ENCODE data around the gene CLRN3.

Gene CLRN3

GRCh38 chr10:127892743-127893142 lies at the start of gene CLRN3:
Gene CLRN3, minus strand, starts transcription at chr10:127892941. Its CDS starts 157 bp downstream, at chr10:127892784.
- no peak for DNase-seq

GRCh38 chr10:127940866-127941640 lies 48.3 kb upstream of the CLRN3 start:
- DNase-seq, result no peak

- DNase-seq, result no peak
These were observed 47.1 kb upstream of the CLRN3 start for GRCh38 chr10:127939786-127940330.

- no peak for DNase-seq
These were observed 45.2 kb upstream of the CLRN3 start for GRCh38 chr10:127937915-127938463.

- DNase-seq, result no peak
These were observed 44.3 kb upstream of the CLRN3 start for GRCh38 chr10:127937069-127937468.

- DNase-seq, result no peak
These were observed 42.4 kb upstream of the CLRN3 start for GRCh38 chr10:127935071-127935561.

- DNase-seq, result no peak
These were observed 41.6 kb upstream of the CLRN3 start for GRCh38 chr10:127934383-127934782.

GRCh38 chr10:127933271-127933670 lies 40.5 kb upstream of the CLRN3 start:
- DNase-seq, result no peak

- no peak for DNase-seq
These were observed 40.0 kb upstream of the CLRN3 start for GRCh38 chr10:127932521-127933270.

GRCh38 chr10:127928021-127928806 lies 35.5 kb upstream of the CLRN3 start:
- no peak for DNase-seq

GRCh38 chr10:127926455-127926854 lies 33.7 kb upstream of the CLRN3 start:
- peak in 1 of 2 donors; percentile 40 for DNase-seq

GRCh38 chr10:127925471-127926207 lies 32.9 kb upstream of the CLRN3 start:
- DNase-seq, result no peak

GRCh38 chr10:127923646-127924045 lies 30.9 kb upstream of the CLRN3 start:
- no peak for DNase-seq

- no peak for DNase-seq
These were observed 30.1 kb upstream of the CLRN3 start for GRCh38 chr10:127922675-127923366.

- no peak for DNase-seq
These were observed 29.5 kb upstream of the CLRN3 start for GRCh38 chr10:127922206-127922605.

- DNase-seq, result peak in 1 of 2 donors; percentile 13
These were observed 29.0 kb upstream of the CLRN3 start for GRCh38 chr10:127921753-127922145.

GRCh38 chr10:127921075-127921752 lies 28.5 kb upstream of the CLRN3 start:
- no peak for DNase-seq

GRCh38 chr10:127920306-127921074 lies 27.7 kb upstream of the CLRN3 start:
- DNase-seq, result no peak

GRCh38 chr10:127919418-127920271 lies 26.9 kb upstream of the CLRN3 start:
- no peak for DNase-seq
